Loucy (cell line): ENCODE results near the gene PFDN1.
A peak's percentile ranks its signal among the peaks of the same experiment; 100 is the strongest.

Source experiments
- EZH2phosphoT487 ChIP-seq: fragments of 200-600 bp; IDR thresholded peaks from 2 replicates; pipeline ENCODE4 v1.6.1; 2018; ENCODE audit warnings: antibody characterized with exemption, mild to moderate bottlenecking, moderate library complexity, borderline replicate concordance
- TF ChIP-seq, protein P1 (sequence below): fragments of 200-600 bp; sonication (generic); conservative IDR thresholded peaks from 2 replicates; pipeline ENCODE4 v1.5.1; 2014; ENCODE audit warnings: mild to moderate bottlenecking, antibody characterized with exemption, low read length

DNA sequence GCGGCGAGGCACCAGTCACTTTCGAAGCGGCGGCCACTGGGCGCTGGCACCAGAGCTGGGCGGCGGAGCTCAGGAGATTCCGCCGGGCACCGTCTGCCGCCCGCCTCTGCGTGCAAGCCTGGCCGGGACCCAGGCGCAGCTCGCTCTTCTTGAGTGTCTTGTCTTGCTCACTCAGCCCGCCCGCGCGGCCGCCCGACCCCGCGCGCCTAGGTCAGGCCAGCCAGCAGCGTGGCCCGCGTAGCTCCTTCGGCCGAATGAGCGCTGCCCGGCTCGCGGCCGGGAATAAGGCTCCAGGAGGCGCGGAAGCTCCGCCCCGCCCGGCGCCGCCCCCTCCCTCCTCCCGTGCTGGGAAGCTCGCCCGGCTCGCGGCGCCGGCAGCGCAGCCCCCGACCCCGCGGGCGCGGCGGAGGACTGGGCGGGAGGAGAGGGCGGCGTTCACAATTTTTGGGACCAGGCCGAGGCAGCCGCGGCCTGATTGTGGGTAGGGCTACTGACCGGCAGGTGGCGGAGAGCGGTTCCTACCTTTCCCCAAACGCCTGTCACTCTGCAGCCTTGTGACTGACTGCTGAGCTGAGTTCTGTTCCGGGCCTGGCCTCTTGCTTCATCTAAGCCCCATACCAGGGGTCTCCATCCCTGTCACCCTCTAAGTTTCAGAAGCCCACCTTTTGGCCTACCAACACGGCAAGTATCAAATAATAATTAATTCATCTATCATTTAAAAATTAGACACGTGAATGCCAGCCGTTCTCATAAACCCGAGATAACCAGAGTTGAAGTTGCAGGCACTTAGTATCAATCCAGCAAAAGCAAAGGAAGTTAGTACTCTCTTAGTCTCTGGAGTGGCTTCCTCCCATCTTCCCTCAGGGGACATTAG is 43.7 kb upstream of the PFDN1 start, which contains the start of gene HBEGF:
- TF ChIP-seq, protein P1, sequence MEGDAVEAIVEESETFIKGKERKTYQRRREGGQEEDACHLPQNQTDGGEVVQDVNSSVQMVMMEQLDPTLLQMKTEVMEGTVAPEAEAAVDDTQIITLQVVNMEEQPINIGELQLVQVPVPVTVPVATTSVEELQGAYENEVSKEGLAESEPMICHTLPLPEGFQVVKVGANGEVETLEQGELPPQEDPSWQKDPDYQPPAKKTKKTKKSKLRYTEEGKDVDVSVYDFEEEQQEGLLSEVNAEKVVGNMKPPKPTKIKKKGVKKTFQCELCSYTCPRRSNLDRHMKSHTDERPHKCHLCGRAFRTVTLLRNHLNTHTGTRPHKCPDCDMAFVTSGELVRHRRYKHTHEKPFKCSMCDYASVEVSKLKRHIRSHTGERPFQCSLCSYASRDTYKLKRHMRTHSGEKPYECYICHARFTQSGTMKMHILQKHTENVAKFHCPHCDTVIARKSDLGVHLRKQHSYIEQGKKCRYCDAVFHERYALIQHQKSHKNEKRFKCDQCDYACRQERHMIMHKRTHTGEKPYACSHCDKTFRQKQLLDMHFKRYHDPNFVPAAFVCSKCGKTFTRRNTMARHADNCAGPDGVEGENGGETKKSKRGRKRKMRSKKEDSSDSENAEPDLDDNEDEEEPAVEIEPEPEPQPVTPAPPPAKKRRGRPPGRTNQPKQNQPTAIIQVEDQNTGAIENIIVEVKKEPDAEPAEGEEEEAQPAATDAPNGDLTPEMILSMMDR, result peak; percentile 51
- TF ChIP-seq EZH2phosphoT487, result no peak
